22Rv1 (cell line): Measurements from ENCODE around the gene SFXN2.

ENCODE experiments used
- CTCF ChIP-seq: fragments of 450-650 bp; IDR thresholded peaks from 2 replicates; pipeline ENCODE4 v1.5.1; 2017; ENCODE audit warnings: mild to moderate bottlenecking
- ZFX ChIP-seq: fragments of 450-650 bp; IDR thresholded peaks from 2 replicates; pipeline ENCODE4 v1.6.1; 2017; ENCODE audit warnings: antibody characterized with exemption, borderline replicate concordance

DNA sequence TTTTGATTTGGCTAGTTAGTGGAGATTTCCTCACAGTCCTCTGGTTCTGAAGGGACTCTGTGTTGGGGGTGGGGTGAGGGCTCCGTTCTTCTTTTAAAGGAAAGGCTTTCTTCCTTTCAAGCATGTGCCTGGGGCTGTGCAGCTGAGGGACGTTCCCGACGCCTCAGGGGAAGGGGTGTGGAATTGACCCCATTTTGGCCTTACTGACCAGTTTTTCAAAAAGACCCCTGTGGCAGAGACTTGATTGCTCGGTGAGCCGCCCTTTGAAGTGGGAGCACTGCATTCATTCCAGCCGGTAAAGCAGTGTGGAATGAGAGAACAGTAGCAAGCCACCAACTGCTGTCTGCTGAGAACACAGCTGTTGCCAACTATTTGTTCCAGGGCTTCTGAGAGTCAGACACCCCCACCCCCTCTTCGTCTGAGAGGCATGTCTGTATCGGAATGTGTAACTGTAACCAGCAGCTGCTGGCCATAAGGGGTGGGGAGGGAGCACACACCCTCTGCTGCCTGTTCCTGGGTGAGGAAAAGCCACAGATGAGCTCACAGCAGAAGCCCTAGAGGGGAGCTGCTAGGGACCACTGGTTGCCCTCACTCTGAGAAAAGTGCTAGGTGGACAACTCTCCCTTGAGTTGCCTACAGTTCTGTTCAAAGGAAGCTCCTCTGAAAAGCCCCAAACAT is 62.5 kb downstream of the SFXN2 start:
- no peak for TF ChIP-seq CTCF
- TF ChIP-seq ZFX = no peak
